GM12801 (cell line): Measurements from ENCODE around the gene MAN2A2.

Experiments
- TF ChIP-seq, protein P1 (sequence below): IDR thresholded peaks from one replicate; pipeline ENCODE4 v1.5.1; 2011; ENCODE audit warnings: control low read depth; ENCODE audit not compliant: insufficient read length; ENCODE audit errors: extremely low read depth

Gene MAN2A2

DNA sequence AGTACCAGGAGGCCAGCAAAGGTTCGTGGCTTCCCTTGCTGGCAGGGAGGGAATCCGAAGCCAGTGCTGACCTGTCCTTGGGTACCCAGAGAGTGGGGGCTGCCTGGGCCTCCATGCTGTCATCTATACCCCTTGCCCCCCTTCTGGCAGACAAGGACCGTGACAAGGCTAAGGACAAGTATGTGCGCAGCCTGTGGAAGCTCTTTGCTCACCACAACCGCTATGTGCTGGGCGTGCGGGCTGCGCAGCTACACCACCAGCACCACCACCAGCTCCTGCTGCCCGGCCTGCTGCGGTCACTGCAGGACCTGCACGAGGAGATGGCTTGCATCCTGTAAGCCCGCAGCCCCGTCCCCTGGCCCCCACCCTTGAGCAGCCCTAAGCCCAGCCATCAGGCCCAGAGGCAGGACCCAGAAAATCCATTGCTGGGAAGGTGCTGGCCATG is 16.0 kb upstream of the MAN2A2 start:
- TF ChIP-seq, protein P1, sequence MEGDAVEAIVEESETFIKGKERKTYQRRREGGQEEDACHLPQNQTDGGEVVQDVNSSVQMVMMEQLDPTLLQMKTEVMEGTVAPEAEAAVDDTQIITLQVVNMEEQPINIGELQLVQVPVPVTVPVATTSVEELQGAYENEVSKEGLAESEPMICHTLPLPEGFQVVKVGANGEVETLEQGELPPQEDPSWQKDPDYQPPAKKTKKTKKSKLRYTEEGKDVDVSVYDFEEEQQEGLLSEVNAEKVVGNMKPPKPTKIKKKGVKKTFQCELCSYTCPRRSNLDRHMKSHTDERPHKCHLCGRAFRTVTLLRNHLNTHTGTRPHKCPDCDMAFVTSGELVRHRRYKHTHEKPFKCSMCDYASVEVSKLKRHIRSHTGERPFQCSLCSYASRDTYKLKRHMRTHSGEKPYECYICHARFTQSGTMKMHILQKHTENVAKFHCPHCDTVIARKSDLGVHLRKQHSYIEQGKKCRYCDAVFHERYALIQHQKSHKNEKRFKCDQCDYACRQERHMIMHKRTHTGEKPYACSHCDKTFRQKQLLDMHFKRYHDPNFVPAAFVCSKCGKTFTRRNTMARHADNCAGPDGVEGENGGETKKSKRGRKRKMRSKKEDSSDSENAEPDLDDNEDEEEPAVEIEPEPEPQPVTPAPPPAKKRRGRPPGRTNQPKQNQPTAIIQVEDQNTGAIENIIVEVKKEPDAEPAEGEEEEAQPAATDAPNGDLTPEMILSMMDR = no peak

DNA sequence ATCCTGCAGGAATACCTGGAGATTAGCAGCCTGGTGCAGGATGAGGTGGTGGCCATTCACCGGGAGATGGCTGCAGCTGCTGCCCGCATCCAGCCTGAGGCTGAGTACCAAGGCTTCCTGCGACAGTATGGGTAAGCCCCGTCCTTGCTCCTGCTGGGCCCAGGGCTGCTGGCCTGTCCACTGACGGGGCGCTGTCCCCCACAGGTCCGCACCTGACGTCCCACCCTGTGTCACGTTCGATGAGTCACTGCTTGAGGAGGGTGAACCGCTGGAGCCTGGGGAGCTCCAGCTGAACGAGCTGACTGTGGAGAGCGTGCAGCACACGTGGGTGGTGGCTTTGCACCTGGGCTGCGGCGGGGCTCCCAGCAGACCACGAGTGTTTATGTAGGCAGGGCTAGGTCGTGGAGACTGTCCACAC is 13.8 kb upstream of the MAN2A2 start:
- TF ChIP-seq, protein P1 = no peak

GRCh38 chr15:90889736-90890456 is 13.2 kb upstream of the MAN2A2 start:
- TF ChIP-seq, protein P1 = no peak

GRCh38 chr15:90890839-90891238 is 12.3 kb upstream of the MAN2A2 start:
- TF ChIP-seq, protein P1 = no peak

GRCh38 chr15:90891346-90891949 is 11.7 kb upstream of the MAN2A2 start:
- TF ChIP-seq, protein P1 = no peak

GRCh38 chr15:90892023-90892422 is 11.1 kb upstream of the MAN2A2 start:
- TF ChIP-seq, protein P1 = no peak

DNA sequence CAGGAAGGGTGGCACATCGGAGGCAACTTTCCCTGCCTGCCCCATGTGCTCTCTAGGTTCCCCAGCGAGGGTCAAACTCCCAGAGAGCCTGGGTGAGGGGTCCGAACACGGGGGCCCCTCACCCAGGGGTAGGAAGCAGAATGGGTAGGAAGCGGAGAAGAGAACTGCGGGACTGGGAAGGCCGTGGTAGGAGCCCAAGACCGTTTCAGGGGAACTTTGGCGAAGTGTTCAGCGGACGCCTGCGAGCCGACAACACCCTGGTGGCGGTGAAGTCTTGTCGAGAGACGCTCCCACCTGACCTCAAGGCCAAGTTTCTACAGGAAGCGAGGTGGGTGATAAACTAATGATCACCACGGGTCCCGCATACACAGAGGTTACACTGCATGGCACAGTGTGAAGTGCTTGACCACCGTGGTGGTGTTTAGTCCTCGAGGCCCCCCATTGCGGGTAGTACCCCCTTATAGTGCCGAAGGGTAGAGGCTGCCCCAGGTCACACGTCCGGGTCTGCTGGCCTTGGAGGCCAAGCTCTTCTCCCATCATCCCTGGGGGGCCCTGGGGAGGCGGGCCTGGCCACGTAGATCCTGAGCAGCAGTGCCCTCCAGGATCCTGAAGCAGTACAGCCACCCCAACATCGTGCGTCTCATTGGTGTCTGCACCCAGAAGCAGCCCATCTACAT is 10.5 kb upstream of the MAN2A2 start:
- TF ChIP-seq, protein P1 = no peak
